CD4-positive, alpha-beta memory T cell (primary cell): ENCODE data around the gene LAMA5. TPM values are rescaled to one million over a fixed set of nuclear protein-coding genes. Genes with fewer than 3 reads are reported as not detected.
A peak's percentile ranks its signal among the peaks of the same experiment; 100 is the strongest.

Experiments used
- CTCF ChIA-PET: fragments of 350-600 bp; sonication (Branson Sonifier 250); formaldehyde crosslinking; loops from one replicate; lab custom pipeline; 2021; ENCODE audit warnings: inconsistent platforms; ENCODE audit not compliant: partially characterized antibody; lab: Charles Lee
- POLR2A ChIA-PET: fragments of 350-600 bp; sonication (Branson Sonifier 250); formaldehyde crosslinking; loops from one replicate; lab custom pipeline; 2021; ENCODE audit not compliant: partially characterized antibody; lab: Charles Lee
- DNase-seq, 5 donors: peaks; one replicate each; pipeline versions ENCODE4 v3.0.0 to v3.0.0-alpha.2; 2020 to 2022; ENCODE audit warnings: mixed read lengths in 1 of 5
- H3K27ac ChIP-seq: one replicate; pipeline ENCODE4 v1.7.0; 2013; ENCODE audit warnings: low read depth, low read length
- H3K27me3 ChIP-seq: 2 replicates; pipeline ENCODE4 v1.7.0; 2013; ENCODE audit warnings: mild to moderate bottlenecking, low read length, moderate library complexity; ENCODE audit not compliant: insufficient read depth
- H3K36me3 ChIP-seq: 2 replicates; pipeline ENCODE4 v1.7.0; 2013; ENCODE audit warnings: mild to moderate bottlenecking, low read length, moderate library complexity; ENCODE audit not compliant: insufficient read depth
- H3K4me1 ChIP-seq: 2 replicates; pipeline ENCODE4 v1.7.0; 2013; ENCODE audit warnings: mild to moderate bottlenecking, low read length, moderate library complexity; ENCODE audit not compliant: insufficient read depth
- H3K4me3 ChIP-seq, 2 donors: one replicate each; pipeline ENCODE4 v1.7.0; 2013; ENCODE audit warnings: low read length in 2 of 2, mild to moderate bottlenecking in 1 of 2
- H3K9me3 ChIP-seq, 2 donors: one replicate each; pipeline ENCODE4 v1.7.0; 2013; ENCODE audit warnings: low read length in 2 of 2, control low read depth in 1 of 2; ENCODE audit not compliant: control insufficient read depth in 1 of 2
- H3K27ac Mint-ChIP-seq, 7 donors: one replicate each; pipeline ENCODE4 v1.8.0; 2020 to 2021; ENCODE audit warnings: mixed read lengths in 7 of 7, mild to moderate bottlenecking in 6 of 7, inconsistent platforms in 3 of 7, moderate library complexity in 3 of 7
- H3K27me3 Mint-ChIP-seq, 2 donors: one replicate each; pipeline ENCODE4 v1.8.0; 2020 to 2021; ENCODE audit warnings: mixed read lengths in 2 of 2
- H3K36me3 Mint-ChIP-seq, 2 donors: one replicate each; pipeline ENCODE4 v1.8.0; 2020 to 2021; ENCODE audit warnings: mixed read lengths in 2 of 2, inconsistent platforms in 1 of 2, mild to moderate bottlenecking in 1 of 2
- H3K4me1 Mint-ChIP-seq, 4 donors: one replicate each; pipeline ENCODE4 v1.8.0; 2020 to 2021; ENCODE audit warnings: mixed read lengths in 4 of 4, mild to moderate bottlenecking in 1 of 4
- H3K4me3 Mint-ChIP-seq, 8 donors: one replicate each; pipeline ENCODE4 v1.8.0; 2020 to 2021; ENCODE audit warnings: mixed read lengths in 8 of 8, mild to moderate bottlenecking in 7 of 8, moderate library complexity in 6 of 8, inconsistent platforms in 3 of 8
- H3K9me3 Mint-ChIP-seq, 8 donors: one replicate each; pipeline ENCODE4 v1.8.0; 2020 to 2021; ENCODE audit warnings: mixed read lengths in 8 of 8, mild to moderate bottlenecking in 5 of 8, inconsistent platforms in 3 of 8, moderate library complexity in 1 of 8
- intact Hi-C: fragments of 100-400 bp; cut with micrococcal nuclease; formaldehyde crosslinking; loops from one replicate; pipeline ENCODE4 v1.15.1; 2023
- polyA plus RNA-seq, 2 donors: library from polyadenylated mRNA; unstranded; fragments of 300-500 nt; fragmentation: Illumina TruSeq; gene quantifications; one replicate each; pipeline ENCODE4 v1.2.3, GENCODE V29; 2021
- total RNA-seq, 2 experiments: library from RNA; stranded (reverse); gene quantifications; one replicate each; pipeline ENCODE4 v1.2.3, GENCODE V29; 2021

Gene LAMA5
- total and polyA plus RNA-seq, 4 experiments from 2014 or later = 0.49 TPM; not detected in 3

GRCh38 chr20:62288535-62289105, 78.5 kb downstream of the LAMA5 start:
- intact Hi-C loops = no loop called here
- H3K36me3 ChIP-seq = peaks cover 34% of the 10 kb centered on the region
- Mint-ChIP-seq H3K9me3 (no peaks in the 10 kb centered on the region), H3K4me1 (peaks cover 5 to 14% (median 7%) of the 10 kb centered on the region in 4 donors), H3K27me3 (no peaks in the 10 kb centered on the region), H3K36me3 (peaks cover 15 to 43% of the 10 kb centered on the region in 2 donors), H3K27ac (peak overlapping the region in 2 of 7 donors; percentile 26 to 30), H3K4me3 (peak overlapping the region in 1 of 8 donors; percentile 2)
- H3K9me3 ChIP-seq = no peaks in the 10 kb centered on the region
- no peak overlapping the region for H3K4me3 ChIP-seq
- no peak for DNase-seq
- no peak overlapping the region for H3K27ac ChIP-seq
- peaks cover 6% of the 10 kb centered on the region for H3K4me1 ChIP-seq
- no peaks in the 10 kb centered on the region for H3K27me3 ChIP-seq
- ChIA-PET CTCF (no interaction called here), POLR2A (no interaction called here)

DNA sequence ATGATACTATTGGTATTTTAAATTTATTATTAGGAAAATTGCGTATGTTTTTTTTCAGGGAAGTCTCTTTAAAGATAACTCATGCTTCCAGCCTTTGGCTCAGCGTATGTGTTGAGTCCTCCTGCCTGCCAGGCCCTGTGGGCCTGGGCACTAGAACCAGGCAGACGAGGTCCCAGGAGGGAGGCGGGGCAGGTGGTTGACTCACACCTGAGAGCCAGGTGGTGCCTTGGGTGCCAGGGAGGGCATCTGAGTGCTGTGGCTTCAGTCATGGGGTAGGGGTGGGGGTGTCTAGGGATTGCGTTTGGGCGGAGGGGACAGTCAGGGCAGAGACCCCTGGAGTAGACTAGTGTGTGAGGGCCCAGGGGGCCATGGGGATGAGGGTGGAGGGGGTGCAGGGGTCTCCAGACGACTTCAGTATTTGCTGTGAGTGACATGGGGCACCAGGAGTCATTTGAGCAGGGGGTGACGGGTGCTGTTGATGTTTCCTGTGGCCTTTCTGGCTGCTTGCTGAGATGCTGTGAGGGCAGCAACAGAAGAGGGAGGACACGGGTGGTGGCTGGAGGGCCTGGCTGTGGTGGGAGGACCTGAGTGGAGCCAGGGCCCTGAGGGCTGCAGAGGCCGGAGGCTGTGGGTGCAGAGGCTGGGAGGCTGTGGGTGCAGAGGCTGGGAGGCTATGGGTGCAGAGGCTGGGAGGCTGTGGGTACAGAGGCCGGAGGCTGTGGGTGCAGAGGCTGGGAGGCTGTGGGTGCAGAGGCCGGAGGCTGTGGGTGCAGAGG, 79.2 kb downstream of the LAMA5 start:
- Mint-ChIP-seq H3K27me3 (no peaks in the 10 kb centered on the region), H3K4me1 (peaks cover 5 to 14% (median 7%) of the 10 kb centered on the region in 4 donors), H3K27ac (no peak overlapping the region), H3K4me3 (no peak overlapping the region), H3K9me3 (no peaks in the 10 kb centered on the region), H3K36me3 (peaks cover 16 to 47% of the 10 kb centered on the region in 2 donors)
- ChIA-PET CTCF (no interaction called here), POLR2A (no interaction called here)
- DNase-seq = no peak
- intact Hi-C loops = no loop called here
- Histone ChIP-seq H3K4me1 (peaks cover 6% of the 10 kb centered on the region), H3K27ac (no peak overlapping the region), H3K36me3 (peaks cover 31% of the 10 kb centered on the region), H3K9me3 (no peaks in the 10 kb centered on the region), H3K4me3 (no peak overlapping the region), H3K27me3 (no peaks in the 10 kb centered on the region)

GRCh38 chr20:62287129-62287528, 80.0 kb downstream of the LAMA5 start:
- Mint-ChIP-seq H3K4me1 (peaks cover 2 to 10% (median 3%) of the 10 kb centered on the region in 4 donors), H3K27me3 (no peaks in the 10 kb centered on the region), H3K9me3 (no peaks in the 10 kb centered on the region), H3K36me3 (peaks cover 14 to 49% of the 10 kb centered on the region in 2 donors), H3K27ac (no peak overlapping the region), H3K4me3 (no peak overlapping the region)
- Histone ChIP-seq H3K27ac (no peak overlapping the region), H3K36me3 (peaks cover 35% of the 10 kb centered on the region), H3K27me3 (no peaks in the 10 kb centered on the region), H3K4me3 (no peak overlapping the region), H3K4me1 (peaks cover 3% of the 10 kb centered on the region), H3K9me3 (no peaks in the 10 kb centered on the region)
- intact Hi-C loops = no loop called here
- no peak for DNase-seq
- POLR2A ChIA-PET = no interaction called here
- CTCF ChIA-PET = no interaction called here

GRCh38 chr20:62286493-62287064, 80.5 kb downstream of the LAMA5 start:
- peaks cover 0 to 5% (median 2%) of the 10 kb centered on the region in 4 donors for H3K4me1 Mint-ChIP-seq
- ChIA-PET CTCF (interaction anchor here (1.3 kb wide), 1 partner anchor 14 kb away, joined by 3 read pairs; no protein-coding TSS in a partner anchor), POLR2A (no interaction called here)
- Histone ChIP-seq H3K36me3 (peaks cover 41% of the 10 kb centered on the region), H3K27ac (no peak overlapping the region), H3K4me1 (no peaks in the 10 kb centered on the region), H3K4me3 (no peak overlapping the region), H3K27me3 (no peaks in the 10 kb centered on the region), H3K9me3 (no peaks in the 10 kb centered on the region)
- peaks cover 18 to 53% of the 10 kb centered on the region in 2 donors for H3K36me3 Mint-ChIP-seq
- intact Hi-C loops = no loop called here
- no peaks in the 10 kb centered on the region for H3K9me3 Mint-ChIP-seq
- no peaks in the 10 kb centered on the region for H3K27me3 Mint-ChIP-seq
- no peak for DNase-seq
- no peak overlapping the region for H3K27ac Mint-ChIP-seq
- no peak overlapping the region for H3K4me3 Mint-ChIP-seq

GRCh38 chr20:62285722-62286121, 81.4 kb downstream of the LAMA5 start:
- no peaks in the 10 kb centered on the region for H3K27me3 ChIP-seq
- no peaks in the 10 kb centered on the region for H3K4me1 ChIP-seq
- ChIA-PET POLR2A (no interaction called here), CTCF (interaction anchor here (1.3 kb wide), 1 partner anchor 15 kb away, joined by 3 read pairs; no protein-coding TSS in a partner anchor)
- H3K27me3 Mint-ChIP-seq = no peaks in the 10 kb centered on the region
- intact Hi-C loops = no loop called here
- no peak for DNase-seq
- no peaks in the 10 kb centered on the region for H3K4me1 Mint-ChIP-seq
- no peaks in the 10 kb centered on the region for H3K9me3 ChIP-seq
- no peak overlapping the region for H3K27ac Mint-ChIP-seq
- no peak overlapping the region for H3K27ac ChIP-seq
- H3K9me3 Mint-ChIP-seq = no peaks in the 10 kb centered on the region
- H3K36me3 ChIP-seq = peaks cover 49% of the 10 kb centered on the region
- no peak overlapping the region for H3K4me3 Mint-ChIP-seq
- no peak overlapping the region for H3K4me3 ChIP-seq
- peaks cover 26 to 55% of the 10 kb centered on the region in 2 donors for H3K36me3 Mint-ChIP-seq

DNA sequence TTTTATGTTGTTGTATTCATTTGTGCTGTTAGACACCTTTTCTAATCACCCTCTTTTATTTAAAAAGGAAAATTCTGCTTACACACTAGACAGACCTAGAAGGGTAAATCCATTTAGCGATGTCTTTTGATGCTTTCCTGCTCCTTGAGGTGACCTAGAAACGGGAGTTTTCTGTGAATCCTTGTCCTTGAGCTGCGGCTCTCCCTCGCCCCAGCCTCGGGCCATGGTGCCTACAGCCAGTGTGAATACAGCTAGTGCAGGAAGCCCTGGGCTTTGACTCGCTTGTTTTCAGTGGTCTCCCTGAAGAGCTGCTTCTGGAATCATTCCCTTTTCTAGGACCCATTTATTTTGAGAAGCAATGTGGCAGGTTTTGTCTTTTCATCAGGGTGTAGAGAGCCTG, 82.0 kb downstream of the LAMA5 start:
- Mint-ChIP-seq H3K4me3 (no peak overlapping the region), H3K4me1 (no peaks in the 10 kb centered on the region), H3K9me3 (no peaks in the 10 kb centered on the region), H3K36me3 (peaks cover 31 to 60% of the 10 kb centered on the region in 2 donors), H3K27ac (no peak overlapping the region), H3K27me3 (no peaks in the 10 kb centered on the region)
- POLR2A ChIA-PET = no interaction called here
- H3K9me3 ChIP-seq = no peaks in the 10 kb centered on the region
- CTCF ChIA-PET = interaction anchor here (1.3 kb wide), 1 partner anchor 16 kb away, joined by 3 read pairs; no protein-coding TSS in a partner anchor
- peaks cover 55% of the 10 kb centered on the region for H3K36me3 ChIP-seq
- no peak overlapping the region for H3K4me3 ChIP-seq
- intact Hi-C loops = no loop called here
- H3K27ac ChIP-seq = no peak overlapping the region
- DNase-seq = no peak
- no peaks in the 10 kb centered on the region for H3K27me3 ChIP-seq
- no peaks in the 10 kb centered on the region for H3K4me1 ChIP-seq

- no peak overlapping the region for H3K4me3 ChIP-seq
- Mint-ChIP-seq H3K36me3 (peaks cover 38 to 63% of the 10 kb centered on the region in 2 donors), H3K4me1 (no peaks in the 10 kb centered on the region), H3K4me3 (no peak overlapping the region), H3K27ac (no peak overlapping the region), H3K27me3 (no peaks in the 10 kb centered on the region), H3K9me3 (no peaks in the 10 kb centered on the region)
- intact Hi-C loops = no loop called here
- H3K27ac ChIP-seq = no peak overlapping the region
- POLR2A ChIA-PET = no interaction called here
- H3K36me3 ChIP-seq = peaks cover 62% of the 10 kb centered on the region
- no peaks in the 10 kb centered on the region for H3K9me3 ChIP-seq
- DNase-seq = no peak
- H3K4me1 ChIP-seq = no peaks in the 10 kb centered on the region
- no peaks in the 10 kb centered on the region for H3K27me3 ChIP-seq
- CTCF ChIA-PET = no interaction called here
These were observed 82.7 kb downstream of the LAMA5 start for GRCh38 chr20:62284448-62284847.
